ENCODE results near the gene COBLL1.
A peak's percentile ranks its signal among the peaks of the same experiment; 100 is the strongest.

Gene COBLL1

DNA sequence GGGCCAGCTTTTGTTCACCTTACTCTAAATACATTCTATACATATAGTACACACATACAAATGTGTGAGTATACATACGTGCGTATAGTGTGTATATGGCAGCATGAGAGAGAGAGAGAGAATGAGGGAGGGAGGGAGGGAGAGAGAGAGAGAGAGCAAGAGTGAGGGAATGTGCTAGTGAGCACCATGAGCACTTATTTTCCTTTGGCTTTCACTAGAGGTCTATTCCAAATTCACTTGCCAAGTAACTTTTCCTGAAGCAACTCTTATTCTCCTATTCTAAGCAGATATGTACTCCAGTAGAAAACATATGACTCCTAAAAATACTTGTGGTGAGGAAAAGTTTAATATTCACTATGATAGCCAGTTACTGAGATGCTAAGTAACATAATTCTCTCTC lies 85.7 kb downstream of the COBLL1 start:
- no peak for DNase-seq (ENCODE audit: low read depth)

DNA sequence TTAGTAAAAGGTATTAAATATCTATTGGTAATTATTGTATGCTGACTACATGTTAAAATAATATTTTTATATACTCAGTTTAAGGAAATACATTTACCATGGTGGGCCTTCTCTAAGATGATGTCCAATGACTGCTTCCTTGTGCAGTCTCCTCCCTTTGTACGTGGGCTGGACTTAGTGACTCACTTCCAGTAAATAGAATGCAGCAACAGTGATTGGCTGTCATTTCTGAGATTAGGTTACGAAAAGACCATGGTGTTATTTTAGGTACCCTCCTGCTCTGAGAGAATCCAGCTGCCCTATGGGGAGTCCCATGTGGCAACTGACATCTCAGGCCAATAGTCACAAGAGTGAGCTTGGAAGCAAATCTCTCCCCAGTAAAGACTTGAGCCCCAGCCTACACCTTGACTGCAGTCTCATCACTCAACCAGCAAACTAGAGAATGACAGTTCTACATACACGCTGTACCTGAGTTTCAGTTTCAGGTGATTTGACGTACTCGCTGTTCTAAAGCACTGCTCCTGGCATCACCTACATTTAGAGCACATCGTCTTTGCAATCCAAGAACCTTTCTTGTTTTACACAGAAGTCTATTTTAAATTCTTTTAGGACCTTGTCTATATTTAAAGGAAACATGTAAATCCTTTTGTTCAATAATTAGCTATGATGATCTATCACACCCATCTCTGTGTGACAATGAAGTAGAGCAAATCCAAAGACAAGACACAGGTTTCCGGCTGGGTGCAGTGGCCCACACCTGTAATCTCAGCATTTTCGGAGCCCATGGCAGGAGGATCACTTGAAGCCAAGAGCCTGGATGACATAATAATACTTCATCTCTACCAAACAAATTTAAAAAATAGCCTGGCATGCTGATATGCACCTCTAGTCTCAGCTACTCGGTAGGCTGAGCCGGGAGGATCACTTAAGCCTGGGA lies 87.2 kb downstream of the COBLL1 start:
- DNase-seq (ENCODE audit: low read depth) = no peak

DNA sequence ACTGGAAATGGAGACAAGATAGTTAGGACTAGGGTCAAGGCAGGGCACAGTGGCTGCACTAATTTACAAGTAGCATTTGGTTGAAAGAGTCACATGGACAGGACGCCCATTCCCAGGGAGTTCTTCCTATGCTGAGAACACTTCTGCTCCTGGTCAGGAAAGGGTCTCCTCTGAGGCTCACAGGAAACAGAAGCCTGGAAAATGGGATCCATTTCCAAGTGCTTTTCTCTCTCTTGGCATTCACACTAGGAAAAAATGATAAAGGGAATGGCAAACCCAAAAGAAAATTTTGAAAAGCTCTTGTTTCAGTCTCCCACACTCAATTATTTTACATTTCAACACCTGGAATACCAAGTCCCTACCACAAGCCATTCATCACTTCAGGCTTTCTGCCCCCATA lies 88.7 kb downstream of the COBLL1 start:
- no peak for DNase-seq (ENCODE audit: low read depth)

DNA sequence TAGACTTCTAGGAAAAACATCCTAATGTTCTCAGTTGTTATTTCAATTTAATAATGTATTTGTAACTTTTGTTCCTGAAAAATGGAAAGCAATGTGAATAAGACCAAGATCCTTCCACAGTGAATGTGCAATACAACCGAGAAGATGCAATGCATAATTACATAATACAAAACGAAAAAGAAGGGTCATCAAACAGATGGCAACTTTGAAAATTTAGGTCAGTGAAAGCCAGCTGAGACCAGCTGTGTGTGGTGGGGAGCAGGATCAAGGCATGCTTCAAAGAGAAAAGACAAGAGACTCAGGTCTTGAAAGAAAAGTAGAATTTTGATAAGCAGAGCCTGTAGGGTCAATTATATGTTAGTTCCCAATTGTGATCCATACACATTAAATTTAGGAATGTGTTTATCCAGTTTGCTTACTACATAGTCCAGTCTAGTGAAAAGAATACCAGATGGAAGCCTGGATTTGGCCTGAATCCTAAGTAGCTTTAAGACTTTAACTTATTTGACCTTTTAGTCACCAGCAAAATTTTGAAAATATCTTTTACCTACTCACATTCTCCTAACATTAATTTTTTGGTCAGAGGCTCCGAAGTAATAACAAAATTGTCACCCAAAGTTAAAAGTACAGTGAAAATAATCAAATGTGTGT lies 93.7 kb downstream of the COBLL1 start:
- no peak for DNase-seq (ENCODE audit: low read depth)

DNA sequence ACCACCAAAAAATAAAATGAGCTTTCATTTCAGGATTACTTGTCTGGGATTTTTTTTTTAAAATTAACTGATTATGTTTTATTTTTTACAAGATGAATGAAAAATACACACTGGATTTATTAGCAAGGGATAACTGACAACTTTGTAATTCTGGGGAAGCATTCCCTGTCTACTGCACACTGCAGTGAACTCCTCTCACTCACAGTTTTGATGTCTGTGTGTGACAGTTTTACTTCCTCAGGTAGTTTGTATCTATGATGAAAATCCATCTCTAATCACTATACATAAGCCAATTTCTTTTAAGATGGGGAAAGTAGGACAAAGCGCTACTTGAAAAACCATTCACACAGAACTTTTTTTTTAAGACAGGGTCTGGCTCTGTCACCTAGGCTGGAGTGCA lies 94.5 kb downstream of the COBLL1 start:
- DNase-seq (ENCODE audit: low read depth) = no peak

DNA sequence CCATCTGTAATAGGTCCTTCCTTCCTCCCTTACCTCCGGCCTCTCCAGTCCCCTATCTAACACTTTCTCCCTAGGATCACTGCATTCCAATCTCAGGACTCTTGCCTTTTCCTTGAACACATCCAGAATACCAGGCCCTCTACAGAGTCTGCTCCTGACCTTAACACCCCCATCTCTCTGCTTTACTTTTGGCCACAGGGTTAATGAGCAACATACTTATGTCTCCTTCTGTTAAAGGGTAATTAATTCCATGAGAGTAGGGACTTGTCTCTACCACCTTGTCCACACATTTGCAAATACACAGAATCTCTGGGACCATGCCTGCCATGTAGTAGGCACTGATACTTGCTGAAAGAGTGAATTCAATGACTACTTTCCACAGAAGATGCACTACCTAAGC lies 94.9 kb downstream of the COBLL1 start:
- DNase-seq (ENCODE audit: low read depth) = no peak

DNA sequence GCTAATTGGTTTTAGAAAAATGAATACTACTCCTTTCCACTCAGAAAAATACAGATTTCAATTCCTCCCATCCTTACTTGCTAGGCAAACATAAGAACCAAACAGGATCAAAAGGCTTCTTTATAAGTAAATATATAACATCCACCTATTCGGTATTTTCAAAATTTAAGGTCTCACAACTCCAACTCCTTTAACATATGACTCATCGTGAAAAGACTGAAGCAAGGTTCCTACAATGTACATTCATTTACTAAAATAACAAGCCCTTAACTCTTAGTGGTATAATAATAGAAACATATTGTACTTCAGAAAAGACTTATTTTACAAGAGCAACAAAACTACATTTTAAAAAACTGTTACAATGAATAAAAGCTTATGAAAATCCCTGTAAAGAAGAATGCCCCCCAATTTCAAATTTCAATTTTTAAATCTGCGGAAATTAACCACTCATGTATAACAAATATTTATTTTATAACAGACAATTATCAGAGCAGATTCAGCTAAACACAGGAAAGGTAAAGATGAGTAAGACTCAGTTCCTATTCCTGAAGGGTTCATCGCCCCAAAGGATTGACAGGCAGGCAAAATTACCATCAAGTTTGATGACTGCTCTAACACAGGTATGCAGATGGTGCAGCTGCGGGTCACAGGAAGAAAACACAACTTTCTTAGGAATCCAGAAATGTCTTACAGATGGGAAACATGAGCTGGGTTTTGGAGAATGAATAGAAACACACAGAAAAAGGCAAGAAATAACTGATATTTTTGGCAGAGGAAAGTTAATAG lies 96.4 kb downstream of the COBLL1 start:
- no peak for DNase-seq (ENCODE audit: low read depth)

DNA sequence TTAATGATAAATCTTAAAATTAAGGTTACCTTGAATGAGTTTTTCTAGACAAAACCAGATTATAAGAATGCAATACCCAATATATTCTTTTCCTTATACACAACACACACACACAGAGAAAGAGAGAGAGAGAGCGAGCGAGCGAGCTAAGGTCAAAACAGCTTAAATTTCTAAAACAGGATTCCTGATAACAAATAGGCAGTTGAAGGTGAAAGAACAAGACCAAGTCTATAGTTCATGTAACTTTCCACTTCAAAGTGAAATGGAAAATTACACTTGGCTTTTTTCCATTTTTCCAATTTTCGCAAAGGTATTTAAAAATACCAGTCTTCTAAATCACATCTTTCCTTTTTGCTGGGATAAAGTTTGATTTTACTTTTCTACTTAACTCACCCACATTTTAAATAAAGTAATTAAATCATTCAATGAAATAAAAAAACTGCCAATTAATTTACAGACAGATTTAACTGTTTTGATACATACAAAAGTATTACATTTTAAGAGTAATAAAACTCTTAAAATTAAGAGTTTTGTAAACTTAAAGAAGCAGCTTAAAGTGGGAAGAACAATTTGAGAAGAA lies 98.8 kb downstream of the COBLL1 start:
- no peak for DNase-seq (ENCODE audit: low read depth)

DNA sequence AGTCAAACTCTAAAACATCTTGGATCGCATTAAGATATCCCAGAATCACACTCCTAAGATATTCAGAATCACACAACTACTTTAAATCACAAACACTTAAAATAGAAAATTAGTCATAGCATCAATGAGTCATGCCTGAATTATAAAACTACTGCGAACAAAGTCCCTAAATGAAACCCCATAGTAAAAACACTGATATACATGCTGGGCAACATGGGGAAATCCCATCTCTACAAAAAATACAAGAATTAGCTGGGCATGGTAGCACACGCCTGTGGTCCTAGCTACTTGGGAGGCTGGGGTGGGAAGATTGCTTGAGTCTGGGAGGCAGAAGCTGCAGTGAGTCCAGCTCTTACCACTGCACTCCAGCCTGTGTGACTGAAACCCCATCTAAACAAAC lies 101.7 kb downstream of the COBLL1 start:
- DNase-seq (ENCODE audit: low read depth) = peak; percentile 49

DNA sequence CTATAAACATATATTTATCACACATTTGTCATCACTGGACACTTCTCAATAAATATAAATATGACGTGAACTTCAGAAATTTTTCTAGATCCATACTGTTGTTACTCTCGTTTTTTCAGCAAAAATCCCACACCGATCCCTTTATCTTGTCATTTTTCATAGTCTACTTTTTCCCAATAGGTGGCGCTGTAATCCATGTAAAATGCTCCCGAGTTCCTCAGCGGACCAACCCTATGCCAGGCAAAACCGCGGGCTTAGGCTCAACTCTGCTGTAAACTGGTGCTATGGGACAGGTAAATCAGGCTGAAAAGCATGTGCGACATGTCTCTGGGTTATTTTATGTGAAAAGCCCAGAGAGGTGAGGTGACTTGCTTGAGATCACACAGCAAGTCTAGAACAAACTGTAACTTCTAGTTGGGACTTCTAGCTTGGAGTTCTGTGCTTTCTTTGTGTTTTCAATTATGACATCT lies 104.0 kb downstream of the COBLL1 start:
- DNase-seq (ENCODE audit: low read depth) = peak; percentile 35

DNA sequence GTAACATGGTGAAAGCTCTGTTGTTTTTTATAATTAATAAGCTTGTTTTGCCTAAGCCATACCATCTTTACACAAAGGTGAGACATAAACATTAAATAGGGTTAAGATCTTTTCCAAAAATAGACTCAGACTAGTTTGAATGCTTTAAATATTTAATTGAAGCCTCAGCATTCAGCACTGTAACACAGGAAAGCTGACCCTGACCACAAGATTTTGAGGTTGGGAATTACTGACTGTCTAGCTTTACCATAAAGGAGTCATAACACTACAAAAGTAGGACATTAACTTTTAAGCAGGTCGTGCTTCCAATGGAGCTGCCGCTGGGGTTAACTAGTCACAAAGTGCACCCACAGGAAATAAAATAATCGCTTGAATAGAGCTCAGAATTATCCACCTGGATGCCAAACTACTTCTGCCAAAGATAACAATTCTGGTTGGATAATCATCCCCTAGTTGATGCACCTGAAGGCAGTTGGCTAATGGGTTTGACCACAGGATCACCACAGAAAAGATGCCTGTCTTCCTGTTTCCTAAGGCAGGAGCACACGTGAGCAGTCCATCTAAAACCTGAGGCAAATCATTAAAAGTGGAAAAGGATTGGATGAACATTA lies 106.2 kb downstream of the COBLL1 start:
- DNase-seq (ENCODE audit: low read depth) = no peak

DNA sequence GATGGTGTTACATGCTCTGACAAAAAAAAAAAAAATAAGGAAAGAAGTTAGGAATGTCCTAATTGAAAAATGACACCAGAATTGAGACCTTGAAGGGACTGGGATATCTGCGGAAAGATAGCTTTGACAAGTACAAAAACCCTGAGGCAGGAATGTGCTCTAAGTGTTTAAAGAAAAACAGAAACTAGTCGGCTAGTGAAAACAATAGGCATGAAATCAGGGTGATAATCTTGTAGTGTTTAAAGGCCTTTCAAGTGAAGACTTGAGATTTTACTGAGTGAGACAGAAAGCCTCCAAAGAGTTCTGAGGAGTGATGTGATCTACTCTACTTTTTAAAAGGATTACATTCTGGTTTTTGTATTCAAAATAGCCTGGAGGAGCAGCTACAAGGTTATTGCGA lies 107.4 kb downstream of the COBLL1 start:
- no peak for DNase-seq (ENCODE audit: low read depth)

DNA sequence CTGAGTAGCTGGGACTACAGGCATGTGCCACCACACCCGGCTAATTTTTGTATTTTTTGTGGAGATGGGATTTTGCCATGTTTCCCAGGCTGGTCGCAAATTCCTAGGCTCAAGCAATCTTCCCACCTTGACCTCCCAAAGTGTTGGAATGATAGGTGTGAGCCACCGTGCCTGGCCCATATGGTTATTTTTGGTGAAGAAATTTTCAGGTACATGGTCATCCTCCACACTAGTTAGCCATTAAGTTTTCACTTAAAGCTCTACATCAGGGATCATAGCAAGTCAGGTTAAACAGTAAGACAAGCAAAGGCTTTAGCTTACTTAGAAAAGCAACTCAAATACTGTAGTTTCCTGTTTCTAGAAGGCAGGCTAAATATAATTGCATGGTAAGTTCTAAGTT lies 116.1 kb downstream of the COBLL1 start:
- DNase-seq (ENCODE audit: low read depth) = no peak

DNA sequence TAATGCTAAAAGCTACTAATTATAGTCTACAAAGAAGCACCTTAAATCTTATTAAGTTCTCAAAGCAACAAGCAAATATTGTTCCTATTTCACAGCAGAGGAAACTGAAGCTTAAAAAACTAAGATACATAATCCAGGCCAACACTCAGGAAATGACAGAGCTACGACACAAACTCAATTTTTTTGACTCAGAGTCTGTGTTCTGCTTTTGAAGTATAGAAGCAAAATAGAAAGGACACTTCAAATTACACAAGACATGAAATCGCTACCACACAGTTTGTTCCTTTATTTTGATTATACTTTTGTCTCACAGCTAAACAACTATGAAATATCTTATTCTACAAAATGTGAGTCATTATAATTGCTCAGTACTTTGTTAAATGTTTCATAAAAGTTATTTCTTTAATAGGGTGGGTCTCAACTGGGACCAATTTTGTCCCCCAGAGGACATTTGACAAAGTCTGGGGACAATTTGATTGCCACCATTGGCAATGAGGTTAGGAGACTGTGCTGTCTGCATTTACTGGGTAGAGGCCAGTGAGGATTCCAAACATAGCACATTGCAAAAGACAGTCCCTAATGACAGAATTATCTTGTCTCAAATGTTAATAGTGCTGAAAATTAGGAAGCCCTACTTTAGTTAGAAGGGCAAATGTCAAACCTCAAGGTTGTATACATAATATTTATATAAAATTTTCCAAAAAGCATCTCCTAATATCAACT lies 118.8 kb downstream of the COBLL1 start:
- DNase-seq (ENCODE audit: low read depth) = no peak

DNA sequence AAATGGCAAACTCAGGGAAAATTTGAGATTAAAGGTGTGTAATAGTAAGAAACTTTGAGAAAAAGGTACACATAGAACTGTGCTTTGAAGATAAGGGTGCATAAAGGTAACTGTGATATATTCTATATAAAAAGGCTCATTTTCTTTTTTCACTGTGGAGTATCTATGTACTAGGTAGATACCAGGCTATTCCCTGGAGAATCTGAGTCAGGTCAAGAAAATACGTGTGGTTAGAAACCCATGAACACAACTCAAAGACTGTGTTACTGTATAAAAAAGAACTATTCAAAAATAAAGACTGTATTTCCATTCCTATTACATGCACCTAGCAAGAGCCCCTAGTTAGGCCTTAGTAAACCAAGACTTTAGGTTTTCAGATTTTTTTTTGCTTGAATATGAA lies 120.2 kb downstream of the COBLL1 start:
- no peak for DNase-seq (ENCODE audit: low read depth)

DNA sequence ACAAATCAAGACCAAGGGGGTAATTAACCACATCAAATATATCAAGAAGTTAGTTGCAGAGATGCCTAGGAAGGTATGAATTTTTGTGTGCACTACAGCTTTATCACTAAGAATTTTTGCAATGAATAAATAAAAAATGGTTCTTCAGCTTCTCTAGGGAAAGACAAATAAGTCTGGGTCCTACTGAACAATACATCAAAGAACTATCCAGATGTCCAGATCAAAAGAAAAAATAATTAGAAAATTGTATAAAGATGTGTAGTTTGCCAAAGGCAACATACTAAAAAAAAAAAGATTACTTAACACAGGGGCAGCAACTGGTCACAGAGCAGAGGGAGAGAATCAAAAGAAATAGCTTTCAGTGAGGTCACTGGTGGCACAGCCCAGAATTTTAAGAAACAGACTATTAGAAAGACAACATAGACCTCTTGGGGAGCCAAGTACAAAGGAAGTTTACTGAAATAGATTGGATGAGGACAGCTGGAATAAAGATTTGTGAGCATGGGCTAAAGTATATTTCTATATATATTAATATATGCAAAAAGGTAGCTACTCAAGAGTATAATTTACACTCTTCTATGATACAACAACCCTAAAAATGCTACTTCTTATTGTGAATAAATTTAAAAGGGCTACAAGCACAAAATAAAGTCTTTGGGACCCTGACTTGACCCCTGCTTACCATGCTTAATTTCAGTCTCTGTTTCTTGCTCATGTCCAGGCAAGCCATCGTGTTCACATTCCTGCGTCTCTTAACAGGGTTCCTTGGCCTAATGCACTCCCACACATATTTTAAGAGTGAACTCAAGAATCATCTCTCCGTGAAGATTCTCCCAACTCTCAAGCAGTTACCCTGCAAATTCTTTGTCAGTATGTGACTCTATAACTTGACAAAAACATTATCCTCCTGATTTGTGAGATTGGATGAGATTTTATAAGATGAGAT lies 121.4 kb downstream of the COBLL1 start:
- no peak for DNase-seq (ENCODE audit: low read depth)

DNA sequence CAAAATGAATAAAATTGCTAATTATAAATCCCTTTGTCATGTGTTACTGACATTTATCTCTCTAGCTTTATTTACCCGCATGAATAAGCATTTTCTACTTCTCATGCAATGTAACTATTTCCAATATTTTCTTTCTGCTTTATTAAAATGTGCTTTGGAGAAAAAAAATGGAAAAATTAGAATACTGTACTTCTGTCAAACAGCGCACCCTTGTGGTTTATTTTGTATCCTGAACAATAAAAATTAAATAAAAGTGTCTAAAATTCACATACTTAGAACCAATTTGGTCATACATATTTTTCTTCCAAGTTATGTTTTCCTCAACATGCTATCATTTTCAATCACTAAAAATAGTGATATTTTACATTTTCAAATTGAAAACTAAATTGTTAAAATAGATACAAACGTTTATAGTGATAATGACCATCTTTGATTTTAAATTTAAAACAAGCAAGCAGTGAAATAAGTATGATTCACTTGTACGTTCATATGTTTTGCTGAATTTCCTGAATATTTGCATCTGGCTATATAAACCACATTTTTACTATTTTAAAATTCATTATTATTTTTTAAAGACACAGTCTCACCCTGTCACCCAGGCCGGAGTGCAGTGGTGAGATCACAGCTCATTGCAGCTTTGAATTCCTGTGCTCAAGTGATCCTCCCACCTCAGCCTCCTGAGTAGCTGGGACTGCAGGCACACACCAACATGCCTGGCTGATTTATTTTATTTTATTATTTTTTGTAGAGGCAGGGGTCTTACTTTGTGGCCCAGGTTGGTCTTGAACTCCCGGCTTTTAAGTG lies 124.4 kb downstream of the COBLL1 start:
- no peak for DNase-seq (ENCODE audit: low read depth)

DNA sequence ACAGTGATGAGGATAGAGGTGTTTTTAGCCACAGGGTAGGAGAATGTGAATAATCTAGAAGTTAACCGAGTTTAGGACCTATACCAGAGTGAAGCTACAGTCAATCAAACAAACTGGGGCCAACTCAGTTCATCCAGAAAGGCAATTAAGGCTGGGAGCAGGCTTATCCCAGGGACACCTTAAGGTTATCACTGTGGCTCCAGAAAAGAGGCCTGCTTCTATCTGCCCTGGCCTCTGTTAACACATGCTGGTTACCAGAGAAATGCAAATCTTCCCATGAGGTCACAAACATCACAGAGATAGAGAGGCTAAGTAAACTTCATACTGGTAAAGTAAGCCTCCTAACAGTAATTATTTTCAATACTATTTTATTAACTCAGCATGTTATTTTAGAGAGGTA lies 127.2 kb downstream of the COBLL1 start:
- DNase-seq (ENCODE audit: low read depth) = no peak

DNA sequence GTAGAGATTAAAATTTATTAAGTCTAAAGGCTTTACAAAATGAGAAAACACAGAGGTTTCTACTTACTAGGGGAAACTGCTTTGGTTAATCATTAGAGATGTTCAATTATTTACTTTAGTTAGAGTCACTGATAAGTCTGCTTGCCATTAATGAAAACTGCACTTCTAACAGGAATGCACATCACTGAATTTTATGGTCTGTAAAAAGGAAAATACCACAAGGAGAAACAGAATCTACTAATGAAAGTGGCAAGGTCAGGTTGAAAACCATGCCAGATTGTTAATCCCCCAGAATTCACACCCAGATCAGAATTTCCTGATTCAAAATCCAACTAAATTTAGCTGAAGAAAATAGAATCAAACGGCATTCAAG lies 129.9 kb downstream of the COBLL1 start:
- DNase-seq (ENCODE audit: low read depth) = no peak

All from HS-5 (cell line).